ENCODE results near the gene PRPSAP1.
"Not testable (repeated sequence)": the region's sequence is repeated elsewhere in the genome, so short reads cannot be mapped to it uniquely, and the experiment has no call there.

PRPSAP1 gene

GRCh38 chr17:76317535-76317934 is 36.2 kb downstream of the PRPSAP1 start:
- DNase-seq (ENCODE audit: low read depth): no peak

GRCh38 chr17:76314392-76315227 is 39.1 kb downstream of the PRPSAP1 start:
- DNase-seq (ENCODE audit: low read depth): no peak

GRCh38 chr17:76312735-76313134 is 41.0 kb downstream of the PRPSAP1 start:
- no peak for DNase-seq (ENCODE audit: low read depth)

GRCh38 chr17:76309461-76309860 is 44.3 kb downstream of the PRPSAP1 start:
- DNase-seq (ENCODE audit: low read depth): no peak

- no peak for DNase-seq (ENCODE audit: low read depth)
Observed at GRCh38 chr17:76307966-76308338, 45.8 kb downstream of the PRPSAP1 start, which contains the start of gene QRICH2. TSS of gene QRICH2 (minus strand) at chr17:76308276. CDS start at chr17:76307998, 278 bp downstream.

GRCh38 chr17:76307299-76307965 is 46.3 kb downstream of the PRPSAP1 start:
- DNase-seq (ENCODE audit: low read depth): no peak

- DNase-seq (ENCODE audit: low read depth): not testable (repeated sequence)
Observed at GRCh38 chr17:76305135-76305454, 48.6 kb downstream of the PRPSAP1 start.

GRCh38 chr17:76304226-76305134 is 49.2 kb downstream of the PRPSAP1 start:
- DNase-seq (ENCODE audit: low read depth): no peak

- DNase-seq (ENCODE audit: low read depth): no peak
Observed at GRCh38 chr17:76297436-76297835, 56.3 kb downstream of the PRPSAP1 start.

GRCh38 chr17:76296889-76297288 is 56.8 kb downstream of the PRPSAP1 start:
- DNase-seq (ENCODE audit: low read depth): no peak

- no peak for DNase-seq (ENCODE audit: low read depth)
Observed at GRCh38 chr17:76296186-76296585, 57.5 kb downstream of the PRPSAP1 start.

GRCh38 chr17:76293106-76293505 is 60.6 kb downstream of the PRPSAP1 start:
- no peak for DNase-seq (ENCODE audit: low read depth)

GRCh38 chr17:76292567-76292966 is 61.1 kb downstream of the PRPSAP1 start:
- no peak for DNase-seq (ENCODE audit: low read depth)

- no peak for DNase-seq (ENCODE audit: low read depth)
Observed at GRCh38 chr17:76281573-76282371, 71.9 kb downstream of the PRPSAP1 start.

GRCh38 chr17:76280650-76281049 is 73.1 kb downstream of the PRPSAP1 start:
- DNase-seq (ENCODE audit: low read depth): no peak

- DNase-seq (ENCODE audit: low read depth): no peak
Observed at GRCh38 chr17:76279742-76280287, 73.9 kb downstream of the PRPSAP1 start.

GRCh38 chr17:76278952-76279741 is 74.6 kb downstream of the PRPSAP1 start:
- peak; percentile 79 for DNase-seq (ENCODE audit: low read depth)

GRCh38 chr17:76278268-76278908 is 75.3 kb downstream of the PRPSAP1 start:
- DNase-seq (ENCODE audit: low read depth): no peak

- no peak for DNase-seq (ENCODE audit: low read depth)
Observed at GRCh38 chr17:76277300-76278267, 76.1 kb downstream of the PRPSAP1 start.

Data from stimulated activated CD8-positive, alpha-beta memory T cell treated with anti-CD3 and anti-CD28 coated beads, Interleukin-7, amount 100 ng/mL, for 24 hours (primary cell).